HK-2 (cell line): ENCODE results near the gene GSG1L.
A peak's percentile ranks its signal among the peaks of the same experiment; 100 is the strongest.
"Not testable (repeated sequence)": the region's sequence is repeated elsewhere in the genome, so short reads cannot be mapped to it uniquely, and the experiment has no call there.

Experiments
- DNase-seq: peaks from one replicate; pipeline ENCODE4 v3.0.0-alpha.2; 2018; ENCODE audit not compliant: unreplicated experiment

Gene GSG1L

DNA sequence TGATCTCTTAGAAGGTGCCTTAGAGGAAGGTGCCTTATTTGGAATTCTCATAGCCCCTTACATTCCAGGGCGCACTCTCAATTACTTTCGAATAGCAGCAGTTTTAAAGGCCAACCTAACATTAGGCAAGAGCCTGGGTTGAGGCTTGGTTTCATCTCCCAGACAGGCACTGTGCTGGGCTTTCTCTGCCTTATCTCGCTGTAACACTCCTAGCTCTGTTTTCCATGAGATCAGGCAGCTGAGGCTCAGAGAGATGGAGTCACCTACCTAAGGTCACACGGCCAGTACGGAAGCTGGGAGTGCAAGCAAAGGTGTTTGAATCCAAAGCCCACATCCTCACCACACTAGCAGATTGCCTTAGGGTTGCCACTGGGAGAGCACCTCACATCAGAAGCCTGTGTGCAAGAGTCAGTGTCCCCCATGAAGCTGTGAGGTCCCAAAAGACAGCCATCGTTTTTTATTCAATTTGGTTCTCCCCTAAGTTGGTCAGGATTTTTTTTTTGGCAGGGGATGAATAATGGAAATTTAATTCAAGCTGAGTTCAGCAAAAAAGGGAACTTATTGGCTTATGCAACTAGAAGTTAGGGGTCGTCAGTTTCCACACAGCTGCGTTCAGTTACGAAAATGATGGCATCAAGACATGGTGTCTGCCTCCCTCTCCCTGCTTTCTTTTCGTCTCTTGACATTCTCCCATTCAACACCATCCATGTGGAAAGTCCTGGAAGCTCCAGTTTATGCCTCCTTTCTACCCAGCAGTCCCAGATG, 307.1 kb downstream of the GSG1L start:
- no peak for DNase-seq

- no peak for DNase-seq
Measured at GRCh38 chr16:27754788-27755690, 308.5 kb downstream of the GSG1L start.

GRCh38 chr16:27753563-27753962, 310.0 kb downstream of the GSG1L start:
- DNase-seq, result no peak

DNA sequence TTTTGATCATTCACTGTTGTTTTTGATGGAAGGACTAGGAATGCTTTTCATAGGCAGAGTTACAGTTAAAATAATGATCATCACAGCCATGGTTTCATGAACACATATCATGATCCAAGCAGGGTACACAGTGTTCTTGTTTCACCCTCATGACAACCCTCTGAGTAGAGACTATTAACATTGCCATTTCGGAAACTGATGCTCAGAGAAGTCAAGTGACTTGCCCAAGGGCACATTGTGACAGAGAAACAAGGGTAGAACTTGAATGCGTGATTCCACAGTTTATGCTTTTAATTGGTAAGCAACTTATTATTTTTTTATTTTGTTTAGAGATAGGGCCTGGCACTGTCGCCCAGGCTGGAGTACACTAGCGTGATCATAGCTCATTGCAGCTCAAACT, 311.3 kb downstream of the GSG1L start:
- no peak for DNase-seq

DNA sequence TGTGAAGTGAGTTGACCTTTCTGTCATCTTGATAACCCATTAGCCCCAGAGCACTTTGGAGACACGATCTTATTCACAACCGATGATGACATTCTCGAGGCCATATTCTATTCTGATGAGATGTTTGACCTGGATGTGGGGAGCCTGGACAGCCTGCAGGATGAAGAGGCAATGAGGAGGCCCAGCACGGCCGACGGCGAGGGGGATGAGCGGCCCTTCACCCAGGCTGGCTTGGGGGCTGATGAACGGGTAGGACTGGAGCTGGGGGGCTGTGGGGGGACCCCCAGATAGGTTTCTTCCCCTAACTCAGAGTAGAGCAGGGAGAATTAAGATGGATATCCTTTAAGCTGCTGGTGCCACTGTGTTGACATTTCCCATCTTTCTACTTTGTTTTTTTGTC, 311.8 kb downstream of the GSG1L start:
- DNase-seq, result no peak

DNA sequence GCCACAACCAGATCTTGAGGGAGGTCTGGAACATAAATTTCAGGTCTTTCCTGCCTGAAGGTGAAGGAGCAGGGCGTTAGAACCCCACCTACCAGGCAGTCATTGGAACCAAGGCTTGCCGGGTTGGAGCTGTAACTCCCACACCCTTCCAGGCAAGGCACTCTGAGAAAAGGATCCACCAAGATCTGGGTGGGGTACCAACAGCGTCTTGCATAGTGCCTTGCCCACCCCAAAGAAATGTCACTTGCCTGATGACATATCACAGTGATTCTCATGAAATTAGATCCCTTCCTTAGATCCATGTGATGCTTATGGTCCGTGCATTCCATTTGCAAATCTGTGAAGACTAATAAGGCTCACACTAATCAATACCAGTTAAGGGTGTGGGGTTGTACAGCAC, 312.3 kb downstream of the GSG1L start:
- DNase-seq, result no peak

- no peak for DNase-seq
Measured at GRCh38 chr16:27749946-27750345, 313.6 kb downstream of the GSG1L start.

DNA sequence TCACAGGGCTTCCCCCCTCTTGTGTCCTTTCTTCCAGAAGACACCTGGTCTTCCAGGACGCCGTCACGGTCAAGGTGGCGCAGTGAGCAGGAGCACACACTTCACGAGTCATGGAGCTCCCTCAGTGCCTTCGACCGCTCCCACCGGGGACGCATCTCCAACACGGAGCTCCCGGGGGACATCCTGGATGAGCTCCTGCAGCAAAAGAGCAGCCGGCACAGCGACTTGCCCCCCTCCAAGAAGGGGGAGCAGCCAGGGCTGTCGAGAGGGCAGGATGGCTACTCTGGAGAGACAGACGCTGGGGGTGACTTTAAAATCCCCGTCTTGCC, 314.0 kb downstream of the GSG1L start:
- no peak for DNase-seq

DNA sequence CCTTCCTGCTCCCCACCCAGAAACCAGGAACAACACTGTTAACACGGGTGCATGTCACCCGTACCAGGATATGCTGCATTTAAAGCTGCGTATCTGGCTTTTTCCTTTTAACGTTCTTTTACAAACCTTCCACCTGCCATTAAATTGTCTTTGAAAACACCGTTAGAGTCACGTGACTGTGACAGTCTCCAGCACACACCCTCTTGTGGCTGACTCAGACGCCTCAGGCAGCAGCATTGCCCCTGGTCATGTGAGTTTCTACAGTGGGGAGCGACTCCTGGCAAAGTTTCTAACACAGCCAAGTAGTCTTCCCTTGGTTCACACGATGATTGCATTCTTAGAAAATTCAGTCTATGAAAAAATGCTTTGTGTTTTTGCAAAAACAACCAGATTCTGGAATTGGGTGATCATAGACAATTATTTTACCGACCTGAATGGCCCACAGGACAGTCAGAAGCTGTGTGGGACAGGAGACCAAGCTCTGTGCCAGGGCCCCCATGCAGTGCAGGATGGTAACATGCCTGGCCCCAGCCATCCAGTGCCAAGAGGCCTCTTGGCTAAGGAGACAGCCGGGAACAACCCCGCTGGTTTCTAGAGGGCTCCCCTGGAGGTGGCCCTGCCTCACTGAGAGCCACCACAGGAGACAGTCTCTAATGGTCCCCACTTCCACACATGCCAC, 314.5 kb downstream of the GSG1L start:
- DNase-seq, result no peak

DNA sequence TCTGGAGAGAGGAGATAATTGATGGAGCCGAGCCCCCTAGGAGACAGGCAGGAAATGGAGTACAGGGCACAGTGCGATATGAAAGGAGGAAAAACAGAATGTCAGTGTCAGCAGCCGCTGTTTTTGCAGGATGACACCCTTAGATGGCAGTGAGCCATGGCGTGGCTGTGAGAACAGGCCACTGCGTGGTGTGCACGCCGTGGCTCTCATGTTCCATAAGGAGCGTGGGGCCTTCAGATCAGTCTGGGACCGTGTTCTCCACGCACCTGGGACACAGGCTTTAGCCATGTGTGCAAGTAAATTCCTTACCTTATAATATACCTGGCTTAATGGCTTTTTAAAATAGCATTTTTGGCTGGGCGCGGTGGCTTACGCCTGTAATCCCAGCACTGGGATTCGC, 315.6 kb downstream of the GSG1L start:
- no peak for DNase-seq

DNA sequence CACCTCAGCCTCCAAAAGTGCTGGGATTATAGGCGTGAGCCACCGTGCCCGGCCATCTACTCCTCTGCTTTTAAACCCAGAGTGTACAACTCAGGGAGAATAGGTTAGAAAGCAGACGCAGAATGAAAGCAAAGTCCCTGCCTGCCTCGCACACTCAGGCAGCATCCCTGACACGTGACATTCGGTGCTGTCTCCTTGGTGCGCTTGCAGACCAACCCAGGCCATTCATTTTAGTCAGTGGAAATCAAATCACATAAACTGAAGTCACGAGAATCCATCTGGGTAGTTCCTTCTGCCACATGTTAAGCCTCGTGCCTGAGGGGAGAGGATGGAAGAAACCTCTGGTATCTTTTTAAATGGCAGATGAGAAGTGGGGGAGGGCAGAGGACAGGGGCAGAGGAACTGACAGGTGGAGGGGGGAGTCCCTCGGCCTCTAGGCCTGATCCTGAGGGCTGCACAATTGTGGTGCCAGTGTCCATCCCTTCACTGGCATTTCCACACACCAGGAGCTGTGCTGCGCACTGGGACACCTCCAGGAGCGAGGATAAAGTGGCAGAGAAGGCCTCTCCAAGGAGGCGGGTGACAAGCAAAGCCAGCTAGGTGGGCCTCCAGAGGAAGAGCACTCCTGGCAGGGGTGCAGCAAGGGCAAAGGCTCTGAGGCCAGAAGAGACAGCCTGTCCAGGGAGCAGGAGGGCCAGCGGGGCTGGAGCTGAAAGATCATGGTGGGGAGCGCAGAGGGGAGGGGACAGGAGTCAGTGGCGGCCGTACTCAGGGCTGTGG, 317.2 kb downstream of the GSG1L start:
- DNase-seq, result no peak

DNA sequence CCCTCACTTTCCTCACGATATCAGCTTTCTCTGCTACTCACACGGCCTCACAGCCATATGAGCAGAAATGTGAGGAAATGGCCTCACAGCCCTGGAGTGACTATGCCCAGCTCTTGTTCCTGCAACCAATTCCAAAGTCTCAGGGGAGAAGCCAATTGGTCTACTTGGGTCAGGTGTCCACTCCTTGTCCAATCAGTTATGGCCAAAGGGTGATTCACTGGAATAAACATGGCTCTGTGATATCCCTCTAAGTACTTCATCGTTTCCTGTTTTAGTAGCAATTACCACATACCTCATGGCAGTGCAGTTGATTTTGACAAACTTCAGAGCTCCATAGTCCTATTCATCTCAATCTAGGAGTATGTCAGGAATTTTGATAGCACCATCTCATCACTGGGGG, 318.2 kb downstream of the GSG1L start:
- no peak for DNase-seq

DNA sequence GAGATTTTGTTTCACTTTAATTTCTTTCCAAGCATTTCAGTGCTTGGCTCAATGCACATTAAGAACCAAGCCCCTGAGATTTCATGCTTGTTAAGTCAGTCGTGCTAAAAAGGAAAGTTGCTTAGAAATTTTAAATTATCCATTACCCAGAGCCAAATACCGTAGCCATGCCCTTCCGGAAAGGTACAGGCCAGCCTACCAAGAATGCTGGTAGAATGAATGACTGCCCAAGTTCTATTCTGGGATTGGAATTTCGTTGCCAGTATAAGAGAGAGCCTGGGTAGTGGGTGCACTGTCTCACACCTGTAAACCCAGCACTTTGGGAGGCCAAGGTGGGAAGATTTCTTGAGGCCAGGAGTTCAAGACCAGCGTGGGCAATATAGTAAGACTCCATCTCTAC, 319.6 kb downstream of the GSG1L start:
- no peak for DNase-seq

DNA sequence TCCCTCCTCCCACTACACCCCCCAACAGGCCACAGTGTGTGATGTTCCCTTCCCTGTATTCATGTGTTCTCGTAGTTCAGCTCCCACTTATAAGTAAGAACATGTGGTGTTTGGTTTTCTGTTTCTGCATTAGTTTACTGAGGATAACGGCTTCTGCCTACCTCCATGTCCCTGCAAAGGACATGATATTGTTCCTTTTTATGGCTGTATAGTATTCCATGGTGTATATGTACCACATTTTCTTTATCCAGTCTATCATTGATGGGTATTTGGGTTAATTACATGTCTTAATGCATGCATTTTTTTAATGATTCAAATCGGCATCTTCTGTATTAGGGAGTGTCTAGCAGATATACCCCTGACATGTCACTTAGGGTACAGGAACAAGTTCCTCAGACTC, 320.5 kb downstream of the GSG1L start:
- DNase-seq, result not testable (repeated sequence)

DNA sequence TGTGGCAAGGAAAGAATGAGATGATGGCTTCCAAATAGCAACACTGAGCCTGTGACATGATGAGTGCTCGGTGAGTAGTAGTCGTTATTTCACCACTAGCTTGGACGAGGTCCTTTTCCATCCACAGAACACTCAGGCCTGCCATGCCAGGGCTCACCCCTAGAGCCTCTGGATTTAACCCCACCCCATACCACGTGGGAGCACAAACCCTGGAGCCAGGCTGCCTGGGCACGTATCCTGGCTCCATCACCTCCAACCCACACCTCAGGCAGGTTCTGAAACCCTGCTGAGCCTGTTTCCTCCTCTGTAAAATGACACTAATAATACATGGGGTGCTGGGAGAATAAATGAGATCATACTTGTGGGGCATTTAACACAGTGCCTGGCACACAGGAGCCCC, 321.2 kb downstream of the GSG1L start:
- DNase-seq, result no peak

- DNase-seq, result peak; percentile 24
Measured at GRCh38 chr16:27740496-27741201, 322.9 kb downstream of the GSG1L start.

DNA sequence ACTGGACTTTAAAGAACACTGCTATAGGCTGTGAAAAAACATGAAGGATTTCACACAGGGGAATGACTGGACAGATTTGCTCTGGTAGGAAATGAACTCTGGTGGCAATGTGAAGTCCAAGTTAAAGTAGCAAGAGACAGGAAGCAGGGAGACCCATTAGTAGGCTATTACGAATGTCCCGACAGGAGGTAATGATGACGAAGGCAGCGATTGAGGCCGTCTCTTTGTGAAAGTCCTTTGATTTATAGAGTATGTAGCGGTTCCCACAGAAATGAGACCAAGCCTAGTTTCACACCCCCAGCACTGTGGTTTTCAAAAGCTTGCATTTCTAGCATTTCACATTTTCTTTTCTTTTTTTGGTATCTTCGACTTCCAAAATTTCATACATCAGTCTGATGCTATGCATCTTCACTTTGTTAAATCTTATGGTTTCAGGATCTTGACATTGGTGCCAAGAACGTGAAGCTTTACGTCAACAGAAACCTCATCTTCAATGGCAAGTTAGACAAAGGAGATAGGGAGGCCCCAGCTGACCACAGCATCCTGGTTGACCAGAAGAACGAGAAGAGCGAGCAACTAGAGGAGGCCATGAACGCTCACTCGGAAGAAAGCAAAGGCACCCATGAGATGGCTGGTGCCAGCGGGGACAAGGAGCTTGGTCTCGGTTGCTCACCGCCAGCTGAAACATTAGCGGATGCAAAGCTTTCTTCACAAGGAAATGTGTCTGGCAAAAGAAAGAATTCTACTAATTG, 323.7 kb downstream of the GSG1L start:
- no peak for DNase-seq

DNA sequence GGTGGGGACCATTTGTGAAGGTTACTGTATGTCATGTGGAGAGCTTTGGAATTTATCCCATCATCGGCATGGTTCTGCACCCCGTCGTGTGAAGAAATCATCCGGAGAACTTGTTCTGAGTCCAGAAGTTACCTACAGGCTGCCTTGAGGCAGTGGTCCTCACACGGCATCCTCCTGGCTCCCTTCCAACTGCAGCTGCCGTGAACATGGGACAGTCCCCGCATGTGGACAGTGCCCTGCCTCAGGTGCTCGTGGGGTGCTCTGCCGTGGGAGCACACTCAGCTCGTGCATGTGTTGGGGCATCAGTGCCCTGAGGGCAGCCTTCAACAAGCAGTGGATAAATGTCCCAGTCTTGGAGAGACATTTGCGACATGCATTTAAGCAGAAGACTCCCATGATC, 324.9 kb downstream of the GSG1L start:
- no peak for DNase-seq
